ENCODE data around the gene CHMP4A.

DNA sequence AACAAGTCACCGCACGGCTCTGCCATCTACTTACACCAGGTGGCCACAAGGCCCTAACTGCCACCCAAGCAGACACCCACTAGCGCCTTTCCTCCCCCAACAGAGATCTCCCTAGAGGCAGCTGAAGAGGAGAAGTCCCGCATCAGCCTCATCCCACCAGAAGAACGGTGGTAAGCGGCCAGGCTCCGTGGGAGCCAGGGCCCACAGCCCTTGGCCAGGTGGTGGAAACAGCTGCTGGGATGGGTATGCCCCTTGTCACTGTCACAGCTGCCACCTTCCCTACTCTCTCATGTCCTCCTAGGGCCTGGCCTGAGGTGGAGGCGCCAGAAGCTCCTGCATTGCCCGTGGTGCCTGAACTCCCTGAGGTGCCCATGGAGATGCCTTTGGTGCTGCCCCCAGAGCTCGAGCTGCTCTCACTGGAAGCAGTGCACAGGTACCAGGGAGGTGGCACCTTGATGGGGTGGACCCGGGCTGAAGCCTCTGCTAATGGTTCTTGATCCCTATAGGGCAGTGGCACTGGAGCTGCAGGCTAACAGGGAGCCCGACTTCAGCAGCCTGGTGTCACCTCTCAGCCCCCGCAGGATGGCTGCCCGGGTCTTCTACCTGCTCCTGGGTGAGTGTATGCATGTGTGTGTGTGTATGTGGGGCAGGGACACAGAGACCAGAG lies 33.9 kb downstream of the CHMP4A start:
- TF ChIP-seq, protein P1, sequence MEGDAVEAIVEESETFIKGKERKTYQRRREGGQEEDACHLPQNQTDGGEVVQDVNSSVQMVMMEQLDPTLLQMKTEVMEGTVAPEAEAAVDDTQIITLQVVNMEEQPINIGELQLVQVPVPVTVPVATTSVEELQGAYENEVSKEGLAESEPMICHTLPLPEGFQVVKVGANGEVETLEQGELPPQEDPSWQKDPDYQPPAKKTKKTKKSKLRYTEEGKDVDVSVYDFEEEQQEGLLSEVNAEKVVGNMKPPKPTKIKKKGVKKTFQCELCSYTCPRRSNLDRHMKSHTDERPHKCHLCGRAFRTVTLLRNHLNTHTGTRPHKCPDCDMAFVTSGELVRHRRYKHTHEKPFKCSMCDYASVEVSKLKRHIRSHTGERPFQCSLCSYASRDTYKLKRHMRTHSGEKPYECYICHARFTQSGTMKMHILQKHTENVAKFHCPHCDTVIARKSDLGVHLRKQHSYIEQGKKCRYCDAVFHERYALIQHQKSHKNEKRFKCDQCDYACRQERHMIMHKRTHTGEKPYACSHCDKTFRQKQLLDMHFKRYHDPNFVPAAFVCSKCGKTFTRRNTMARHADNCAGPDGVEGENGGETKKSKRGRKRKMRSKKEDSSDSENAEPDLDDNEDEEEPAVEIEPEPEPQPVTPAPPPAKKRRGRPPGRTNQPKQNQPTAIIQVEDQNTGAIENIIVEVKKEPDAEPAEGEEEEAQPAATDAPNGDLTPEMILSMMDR (IDR thresholded peaks at IDR 0.05), result no peak
- TF ChIP-seq POLR2A (IDR thresholded peaks at IDR 0.05), result no peak

All from testis (tissue), 2 donors.